NCI-H748 (cell line): ENCODE results near the gene ANKRD44.
"Not testable (repeated sequence)": the region's sequence is repeated elsewhere in the genome, so short reads cannot be mapped to it uniquely, and the experiment has no call there.

Source experiments
- DNase-seq: peaks from one replicate; lab custom pipeline; 2025; ENCODE audit not compliant: unreplicated experiment; lab: John Stamatoyannopoulos, UW

Gene ANKRD44

DNA sequence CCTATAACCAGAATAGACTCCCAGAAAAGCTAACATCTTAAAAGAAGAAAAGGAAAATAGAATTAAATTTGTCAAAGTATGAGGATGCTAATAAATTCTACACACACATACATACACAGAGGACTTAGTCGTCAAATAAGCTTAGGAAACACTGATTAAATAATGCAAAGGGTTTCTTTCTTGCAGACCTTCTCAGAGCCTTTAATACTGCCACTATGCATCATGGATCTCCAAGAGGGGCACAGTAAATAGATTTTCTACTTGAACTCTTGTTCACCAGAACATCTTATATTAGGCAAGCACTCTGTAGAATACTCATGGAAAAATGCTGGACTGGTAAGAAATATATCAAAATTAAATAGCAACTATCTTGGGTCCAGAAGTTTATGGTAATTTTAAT, 69.4 kb downstream of the ANKRD44 start:
- no peak for DNase-seq

DNA sequence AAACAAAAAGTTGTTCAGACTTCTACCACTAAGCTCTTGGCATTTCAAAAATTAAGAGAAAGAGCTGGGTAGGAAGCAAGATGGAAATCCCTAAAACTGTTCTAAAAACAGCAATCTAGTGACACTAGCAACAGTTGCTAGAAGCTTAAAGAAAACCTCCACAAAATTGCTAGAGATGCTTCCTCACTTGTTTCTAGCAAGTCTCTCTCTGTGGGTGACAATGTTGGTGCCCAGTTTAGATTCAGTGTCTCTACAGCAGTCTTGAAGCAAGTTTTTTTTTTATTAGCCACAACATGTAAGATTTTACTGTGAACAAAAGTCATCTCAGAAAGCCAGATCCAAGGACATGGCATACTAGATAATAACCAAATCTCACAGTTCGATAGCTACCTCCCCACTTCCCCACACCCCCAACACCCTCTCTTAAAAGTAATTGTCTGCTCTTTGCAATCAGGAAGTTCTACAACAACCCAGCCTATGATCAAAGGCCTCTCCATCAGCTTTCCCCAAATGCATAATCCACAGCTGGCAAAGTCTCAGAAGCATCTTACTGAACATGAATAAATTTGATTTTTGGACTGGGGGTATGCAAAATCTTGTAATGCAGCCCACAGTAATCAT, 70.0 kb downstream of the ANKRD44 start:
- DNase-seq = no peak

DNA sequence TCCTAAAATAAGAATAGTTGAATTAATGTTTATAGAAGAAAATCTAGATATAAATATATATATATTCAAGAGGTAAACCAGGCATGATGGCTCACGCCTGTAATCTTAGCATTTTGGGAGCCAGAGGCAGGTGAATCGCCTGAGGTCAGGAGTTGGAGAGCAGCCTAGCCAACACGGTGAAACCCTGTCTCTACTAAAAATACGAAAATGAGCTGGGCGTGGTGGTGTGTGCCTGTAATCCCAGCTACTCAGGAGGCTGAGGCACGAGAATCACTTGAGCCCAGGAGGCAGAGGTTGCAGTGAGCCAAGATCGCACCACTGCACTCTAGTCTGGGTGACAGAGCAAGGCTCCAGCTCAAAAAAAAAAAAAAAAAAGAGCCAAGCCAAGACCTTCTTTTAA, 70.6 kb downstream of the ANKRD44 start:
- not testable (repeated sequence) for DNase-seq

DNA sequence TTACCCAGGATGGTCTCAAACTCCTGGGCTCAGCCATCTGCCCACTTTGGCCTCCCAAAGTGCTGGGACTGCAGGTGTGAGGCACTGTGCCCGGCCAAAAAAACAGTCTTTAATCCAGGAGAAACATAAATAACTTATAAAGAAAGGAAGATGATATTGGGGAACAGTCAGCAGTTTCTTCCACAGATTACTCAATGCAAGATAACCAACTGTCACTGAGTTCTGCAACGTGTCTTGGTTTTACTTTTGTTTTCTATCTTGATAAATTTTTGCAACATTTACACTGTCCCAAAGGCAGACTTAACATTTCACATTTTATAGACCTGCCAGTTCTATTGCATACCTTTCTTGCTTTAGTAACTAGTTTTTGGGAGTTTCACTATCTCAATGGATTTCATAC, 71.1 kb downstream of the ANKRD44 start:
- DNase-seq = no peak

DNA sequence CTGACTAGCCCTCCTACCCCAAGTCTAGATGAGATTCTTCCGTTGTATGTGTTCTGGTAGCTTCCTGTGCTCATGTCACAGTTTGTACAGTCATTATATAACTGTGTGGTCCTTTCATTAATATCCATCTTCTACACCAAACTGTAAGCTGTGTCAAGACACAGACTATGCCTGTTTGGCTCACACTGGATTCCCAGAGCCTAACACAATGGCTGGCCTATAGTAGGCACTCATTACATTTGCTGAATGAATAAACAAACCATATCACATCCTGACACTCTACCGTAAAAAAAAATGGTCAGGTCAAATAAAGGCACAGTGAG, 72.6 kb downstream of the ANKRD44 start:
- no peak for DNase-seq

DNA sequence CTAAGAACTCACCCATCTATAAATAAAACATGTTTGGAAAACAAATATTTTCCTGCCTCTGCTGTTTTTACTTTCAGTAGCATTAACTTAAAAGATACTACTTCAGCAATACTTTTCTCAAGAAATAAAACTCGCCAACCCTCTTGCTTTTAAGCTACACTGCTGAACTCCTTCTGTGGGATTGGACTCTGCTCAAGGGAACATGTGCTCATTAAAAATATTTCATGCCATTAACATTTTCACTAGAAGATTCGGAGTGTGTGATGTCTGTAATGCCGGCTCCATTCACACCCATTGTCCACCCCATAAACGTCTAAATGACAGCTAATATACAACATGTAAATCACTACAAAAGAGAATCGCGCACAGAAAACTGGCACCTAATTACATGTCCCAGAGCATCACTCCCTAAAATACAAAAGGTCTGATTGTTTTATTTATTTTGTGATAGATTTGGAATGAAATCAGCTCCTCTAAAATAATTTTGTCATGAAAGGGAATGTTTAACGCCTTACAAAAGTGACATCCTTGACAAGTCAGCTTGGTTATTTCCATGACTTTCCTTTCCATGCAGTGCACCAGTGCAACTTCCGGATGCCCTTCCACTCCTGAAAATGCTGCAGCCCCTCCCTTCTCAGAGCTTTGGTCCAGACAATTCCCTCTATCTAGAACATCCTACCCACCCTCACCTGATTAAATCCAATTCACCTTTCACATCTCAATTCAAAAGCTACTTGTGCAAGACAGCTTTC, 73.1 kb downstream of the ANKRD44 start:
- no peak for DNase-seq

DNA sequence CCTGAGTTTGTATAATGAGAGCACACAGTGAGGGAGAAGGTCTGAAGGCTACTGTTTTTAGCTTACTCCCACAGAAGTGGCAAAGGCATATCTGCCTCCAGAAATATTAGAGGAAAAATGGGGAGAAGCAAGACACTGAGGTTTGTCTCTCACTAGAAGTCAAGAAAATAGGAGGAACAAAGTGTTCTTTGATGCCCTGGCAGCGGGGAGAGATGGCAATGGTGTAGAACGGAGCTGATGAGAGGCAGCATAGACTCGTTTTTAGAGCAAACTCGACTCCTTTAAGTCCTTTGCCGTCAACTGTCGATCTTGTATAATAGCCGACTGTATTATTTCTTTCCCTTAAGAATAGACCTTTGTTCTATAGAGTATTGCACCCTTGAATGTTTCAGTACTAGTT, 73.8 kb downstream of the ANKRD44 start:
- no peak for DNase-seq

DNA sequence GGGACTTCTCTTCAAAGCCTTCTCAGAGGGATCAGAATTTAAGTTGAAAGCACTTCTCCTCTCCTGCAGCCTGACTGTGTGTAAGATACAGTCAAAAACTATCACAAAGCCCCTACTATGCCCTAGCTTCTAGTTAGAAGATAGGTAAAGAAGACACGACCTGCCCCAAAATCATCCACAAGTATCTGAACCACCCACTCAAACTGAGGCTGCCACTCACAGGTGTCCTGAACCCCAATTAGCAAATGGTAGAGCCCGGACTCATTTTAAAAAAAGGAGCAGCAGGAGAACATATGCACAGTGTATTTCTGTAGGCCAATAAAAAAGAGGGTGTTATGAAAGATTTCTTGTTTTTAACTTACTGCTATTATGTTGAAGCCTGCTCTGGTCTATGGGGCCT, 74.4 kb downstream of the ANKRD44 start:
- no peak for DNase-seq

DNA sequence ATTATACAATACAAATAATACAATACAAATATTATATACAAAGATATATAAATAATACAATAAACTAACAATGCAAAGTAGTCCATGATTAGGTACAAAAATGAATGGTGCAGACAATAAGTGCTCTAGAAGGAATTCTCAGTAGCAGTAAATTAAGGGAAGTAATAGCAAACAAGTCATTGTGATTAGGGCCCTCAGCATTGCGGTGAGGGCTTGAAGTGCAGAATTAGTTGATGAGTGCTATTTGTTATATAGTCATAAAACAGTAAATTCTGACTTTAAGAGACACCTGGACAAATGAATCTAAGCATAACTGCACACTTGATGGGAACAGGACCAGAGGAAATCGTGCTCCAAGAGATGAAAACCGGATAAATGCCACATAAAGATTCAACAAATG, 74.9 kb downstream of the ANKRD44 start:
- no peak for DNase-seq

DNA sequence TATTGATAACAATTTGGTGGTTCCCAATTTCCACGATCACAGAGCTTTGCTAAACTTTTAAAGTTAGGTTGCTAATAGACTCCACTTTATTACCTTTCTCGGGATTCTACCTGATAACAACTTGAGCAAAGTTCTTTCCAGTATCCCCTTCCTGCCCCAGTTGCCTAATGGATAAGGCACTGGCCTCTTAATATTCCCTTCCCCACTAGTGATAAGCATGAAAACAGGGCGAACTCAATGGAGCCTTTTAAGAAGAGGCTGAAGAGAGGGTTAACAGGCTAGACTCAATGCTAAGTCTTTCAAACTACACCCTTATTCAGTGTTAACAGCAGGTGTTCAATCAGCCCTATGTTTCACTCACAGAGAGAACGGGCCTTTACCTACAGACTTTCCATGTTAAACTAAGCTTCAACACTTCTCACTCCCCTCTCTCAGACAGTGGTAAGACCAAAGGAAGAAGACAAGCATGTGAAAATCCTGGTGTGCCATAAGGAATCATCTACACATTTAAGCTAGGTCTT, 75.8 kb downstream of the ANKRD44 start:
- DNase-seq = no peak

DNA sequence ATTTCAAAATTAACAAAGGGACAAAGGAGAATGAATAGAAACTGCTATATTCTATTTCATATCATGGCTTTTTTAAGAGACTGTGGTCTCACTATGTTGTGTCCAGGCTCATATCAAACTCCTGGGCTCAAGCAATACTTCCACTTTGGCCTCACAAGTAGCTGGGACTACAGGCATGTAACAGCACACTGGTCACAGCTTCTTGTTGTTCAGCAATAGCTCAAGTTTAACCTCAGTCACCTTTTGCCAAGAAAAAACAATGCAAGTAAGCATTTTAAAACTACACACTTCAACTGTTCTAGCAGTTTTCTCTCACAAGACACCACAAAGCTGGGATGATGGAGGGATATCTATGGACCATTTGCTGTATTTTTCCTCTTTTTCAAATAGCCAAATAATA, 77.1 kb downstream of the ANKRD44 start:
- no peak for DNase-seq

DNA sequence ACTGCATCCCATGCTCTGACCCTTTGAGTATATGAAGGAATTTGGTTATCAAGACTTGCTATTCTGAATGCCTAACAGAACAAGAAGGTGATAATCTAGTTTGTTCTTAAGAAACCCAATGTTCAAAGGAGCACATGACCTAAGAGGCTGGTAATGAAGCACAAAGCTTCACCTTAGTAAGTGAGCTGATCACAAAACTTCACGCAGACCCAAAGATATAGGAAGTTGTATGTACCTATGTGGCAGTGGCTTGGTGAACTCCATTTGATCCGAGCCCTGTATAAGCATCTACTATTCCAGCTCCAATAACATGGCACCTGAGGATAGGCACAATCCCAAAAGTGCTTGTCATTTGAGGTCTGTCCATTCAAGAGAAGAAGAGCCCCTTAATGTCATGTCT, 78.6 kb downstream of the ANKRD44 start:
- DNase-seq = no peak

DNA sequence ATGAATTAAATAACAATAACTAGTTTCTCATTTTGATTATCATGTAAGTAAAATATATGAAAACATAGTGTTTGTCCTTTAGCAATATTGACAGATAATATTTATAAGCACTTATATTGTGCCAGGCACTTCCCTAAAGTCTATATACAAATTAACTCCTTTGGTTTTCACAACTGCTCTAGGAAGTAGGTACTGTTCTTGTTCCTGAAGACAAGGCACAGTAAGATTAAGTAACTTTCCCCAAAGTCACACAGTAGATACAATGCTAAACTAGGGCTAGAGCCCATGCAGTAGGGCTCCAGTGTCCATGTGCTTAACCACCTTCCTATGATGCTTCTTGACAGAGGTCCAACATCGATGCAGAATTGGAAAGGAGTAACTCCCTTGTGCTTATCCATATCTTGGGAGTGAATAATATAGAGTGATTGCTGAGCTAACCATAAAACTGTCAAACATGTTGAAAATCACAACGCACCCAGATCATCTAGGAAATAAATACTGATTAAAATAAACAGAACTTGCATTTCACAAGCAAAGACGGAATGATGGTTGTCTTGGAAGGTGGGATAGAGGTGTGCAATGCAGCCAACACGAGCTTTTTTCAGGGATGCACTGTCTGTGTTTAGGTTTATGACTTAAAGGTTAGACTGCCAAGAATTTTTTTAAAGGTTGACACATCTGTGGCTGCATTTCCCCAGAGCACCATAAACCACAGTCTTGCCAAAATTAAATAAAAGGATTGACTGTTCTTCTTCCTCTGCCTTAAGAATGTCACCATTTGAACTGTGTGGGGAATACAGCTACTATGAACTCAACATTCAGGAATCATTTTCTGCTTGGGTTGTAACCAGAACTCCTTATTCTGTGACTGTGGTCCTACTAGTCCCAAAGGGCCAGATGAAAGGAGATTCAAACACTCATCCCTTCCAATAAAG, 80.8 kb downstream of the ANKRD44 start:
- no peak for DNase-seq

DNA sequence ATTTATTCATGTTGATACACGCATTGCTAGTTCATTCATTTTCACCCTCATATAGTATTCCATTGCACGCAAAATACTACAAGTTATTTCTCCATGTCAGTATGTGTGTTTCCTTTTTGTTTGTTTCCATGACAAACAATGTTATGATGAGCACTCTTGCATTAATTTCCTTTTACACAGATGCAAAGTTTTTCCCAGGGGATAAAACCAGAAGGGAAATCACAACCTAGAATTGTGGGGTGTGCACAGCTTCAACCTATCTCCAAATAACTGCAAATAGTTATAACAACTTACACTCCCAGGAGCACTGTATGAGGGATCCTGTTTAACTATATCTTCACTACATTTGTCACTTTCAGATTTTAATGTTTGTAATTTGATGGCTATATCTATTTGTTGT, 87.1 kb downstream of the ANKRD44 start:
- DNase-seq = no peak

DNA sequence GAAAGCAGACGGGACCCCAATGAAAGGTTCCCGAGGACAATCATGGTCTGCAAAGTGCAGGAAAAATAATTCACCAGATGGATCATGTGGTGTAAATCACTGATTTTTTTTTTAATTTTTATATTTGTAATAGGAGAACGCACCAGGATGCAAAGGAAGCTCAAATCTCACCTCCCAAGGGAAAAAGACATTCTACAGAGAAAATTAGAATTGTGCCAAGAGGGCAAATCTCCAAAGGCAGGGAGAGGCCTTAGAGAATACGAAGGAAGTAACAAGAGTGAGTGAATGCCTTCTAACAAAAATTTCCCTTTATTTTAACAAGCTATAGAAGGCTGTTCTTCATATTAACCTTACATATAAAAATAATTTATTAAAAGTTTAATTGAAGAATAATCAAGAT, 90.9 kb downstream of the ANKRD44 start:
- DNase-seq = no peak

DNA sequence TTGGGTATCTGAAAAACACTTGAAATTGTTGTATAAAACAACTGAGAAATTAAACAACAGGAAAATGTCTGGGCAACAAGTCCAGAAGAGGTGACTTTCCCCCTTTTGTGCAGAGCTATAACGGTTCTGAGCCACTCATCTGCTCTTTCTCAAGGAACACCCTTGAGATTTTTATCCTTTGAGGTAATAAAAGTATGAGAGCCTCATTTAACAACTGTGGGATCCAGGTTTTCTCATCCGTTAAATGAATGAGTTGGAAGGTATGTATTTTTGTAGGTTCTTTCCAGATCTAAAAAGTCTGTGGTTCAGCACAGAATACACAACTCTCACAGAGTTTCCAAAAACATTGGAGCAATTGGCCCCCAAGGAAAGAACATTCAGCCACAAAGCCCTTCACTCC, 93.0 kb downstream of the ANKRD44 start:
- DNase-seq = no peak

DNA sequence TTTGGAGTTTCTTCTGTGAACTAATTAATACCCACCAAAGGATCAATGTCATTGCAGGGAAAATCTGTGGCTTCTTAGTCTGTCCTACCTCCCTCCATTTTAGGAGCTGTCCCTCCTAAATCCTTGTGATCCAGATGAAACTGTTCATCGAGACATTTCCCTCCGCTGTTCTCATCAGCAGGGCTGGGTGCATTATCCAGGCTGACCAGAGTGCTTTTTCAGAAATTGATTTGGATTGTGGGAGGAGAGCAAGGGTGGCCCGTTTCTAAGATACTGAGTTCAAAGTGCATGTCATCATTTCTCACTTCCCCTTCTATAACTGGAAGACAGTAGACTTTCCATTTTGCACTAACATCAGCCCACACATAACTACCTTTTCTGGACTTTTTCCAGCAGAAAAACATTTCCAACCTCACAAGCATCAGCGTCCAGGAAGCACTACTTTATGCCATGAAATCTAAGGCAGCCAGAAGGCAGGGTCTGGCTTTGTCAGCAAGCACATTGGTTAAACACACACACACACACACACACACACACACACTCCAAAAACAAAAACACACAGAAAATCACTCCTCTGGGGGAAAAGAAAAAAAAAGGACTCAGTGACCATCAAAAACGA, 94.1 kb downstream of the ANKRD44 start:
- DNase-seq = no peak

DNA sequence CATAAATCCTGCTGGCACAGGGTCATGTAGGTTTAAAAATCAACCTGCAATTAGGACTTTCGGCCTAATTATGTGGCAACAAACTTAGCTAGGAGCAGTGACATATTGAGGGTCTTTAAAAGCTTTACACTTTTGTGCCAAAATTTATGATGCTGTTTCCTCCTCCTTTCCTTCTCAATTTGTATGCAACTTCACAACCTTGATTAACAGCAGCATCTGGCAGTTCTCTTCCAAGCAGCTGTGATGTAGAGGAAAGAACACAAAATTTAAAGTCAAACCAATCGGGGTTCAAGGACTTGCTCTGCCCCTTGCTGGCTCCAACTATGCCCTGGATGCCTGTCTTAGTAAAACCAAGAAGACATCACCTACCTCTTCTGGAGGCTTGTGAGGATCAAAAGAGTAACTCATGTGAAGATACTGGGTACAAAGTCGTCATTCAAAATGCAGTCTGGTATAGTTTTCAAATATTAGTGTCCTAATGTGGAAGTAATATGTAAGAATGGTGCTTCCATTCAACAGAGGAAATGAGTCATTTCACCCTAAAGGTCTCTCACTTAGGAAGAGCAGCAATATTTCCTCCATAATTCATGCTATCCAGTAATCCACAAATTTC, 94.7 kb downstream of the ANKRD44 start:
- no peak for DNase-seq

DNA sequence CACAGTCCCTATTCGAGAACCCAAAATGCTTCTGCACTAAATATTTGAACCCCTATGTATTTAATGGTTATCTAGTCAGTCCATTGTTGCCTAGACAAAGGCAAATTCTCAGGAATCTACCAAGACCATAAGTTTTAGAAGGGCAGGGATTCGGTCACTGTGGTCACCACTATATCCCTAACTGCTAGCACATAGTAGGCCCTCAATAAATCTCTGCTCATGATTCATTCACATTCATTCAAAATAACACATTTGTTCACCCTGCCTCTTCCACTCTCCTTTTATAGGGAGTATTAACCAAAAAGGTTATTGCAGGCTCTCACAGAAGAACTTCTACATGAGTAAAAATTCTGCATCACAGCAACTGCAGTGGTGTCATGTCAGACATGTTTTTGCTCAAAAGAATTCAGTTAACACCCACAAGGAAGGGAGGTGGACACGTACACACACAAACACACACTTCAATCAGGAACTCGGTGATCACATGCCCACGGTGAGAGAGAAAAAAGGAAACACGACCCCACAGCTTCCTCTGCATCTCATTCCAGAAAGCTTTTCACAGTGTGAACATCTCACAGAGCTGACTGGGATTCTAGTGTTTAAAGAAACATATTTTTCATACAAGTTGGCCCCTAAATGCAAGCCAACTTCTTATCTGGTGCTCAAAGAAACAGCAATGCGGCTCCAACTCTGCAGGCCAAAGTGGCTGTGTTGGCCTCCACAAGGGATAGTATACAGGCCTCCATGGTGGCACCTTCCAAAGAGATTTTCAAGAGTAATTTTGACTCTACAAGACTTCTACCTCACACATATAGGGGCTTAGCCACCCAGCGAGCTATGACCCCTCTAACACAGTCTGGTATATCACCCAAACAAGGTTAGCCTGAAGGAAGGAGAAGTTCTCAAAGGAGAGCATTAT, 98.0 kb downstream of the ANKRD44 start:
- DNase-seq = no peak

DNA sequence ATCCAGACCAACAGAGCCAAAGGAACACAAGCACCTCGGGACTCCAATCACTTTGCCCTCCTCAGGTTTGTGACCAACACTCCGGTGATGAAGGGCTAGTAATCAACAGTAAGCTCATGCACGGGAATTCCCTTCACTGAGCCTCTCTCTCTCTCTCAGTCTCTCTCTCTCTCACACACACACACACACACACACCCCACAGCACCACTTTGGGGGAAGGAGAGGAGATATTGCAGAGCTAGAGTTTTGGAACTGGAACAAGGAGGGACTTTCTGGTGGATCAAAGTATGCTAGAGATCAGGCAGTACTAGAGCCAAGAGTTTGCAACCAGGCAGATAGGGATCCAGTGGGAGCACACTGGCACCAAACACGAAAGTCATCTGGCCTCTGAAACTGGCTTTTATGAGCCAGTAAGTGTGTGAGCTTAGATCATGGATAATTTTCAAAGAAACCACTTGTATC, 98.7 kb downstream of the ANKRD44 start:
- no peak for DNase-seq
